ENCODE data around the gene DUSP15.

DUSP15 gene

DNA sequence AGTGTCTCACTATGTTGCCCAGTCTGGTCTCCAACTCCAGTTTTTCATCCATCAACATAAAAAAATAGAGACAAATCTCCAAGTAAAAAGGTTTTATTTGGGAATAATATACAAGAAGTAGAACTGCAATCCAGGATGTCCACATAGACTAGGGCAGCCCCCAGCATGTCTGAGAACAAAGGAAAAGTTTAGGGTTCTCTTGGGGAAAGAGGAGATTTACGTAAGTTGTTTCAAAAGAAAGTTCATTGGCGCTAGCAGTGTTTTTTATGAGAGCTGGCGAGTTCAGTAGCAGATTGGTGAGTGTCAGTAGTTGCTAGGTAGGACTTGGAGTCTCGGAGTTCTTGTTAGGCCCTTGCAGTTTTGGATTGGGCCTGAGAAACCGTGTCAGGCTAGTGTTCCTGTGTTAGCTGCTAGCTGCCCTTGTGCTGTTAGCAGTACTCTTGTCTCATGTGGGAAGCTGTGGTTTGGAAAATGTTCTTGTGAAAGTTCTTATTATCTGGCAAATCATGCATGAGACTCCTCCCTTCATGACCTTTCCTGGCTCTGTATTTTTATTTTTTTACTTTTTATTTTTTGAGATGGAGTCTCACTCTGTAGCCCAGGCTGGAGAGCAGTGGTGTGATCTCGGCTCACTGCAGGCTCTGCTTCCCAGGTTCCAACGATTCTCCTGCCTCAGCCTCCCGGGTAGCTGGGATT, 24.8 kb upstream of the DUSP15 start:
- POLR2A ChIA-PET, result no interaction called here

GRCh38 chr20:31890646-31891045, 20.3 kb upstream of the DUSP15 start:
- ChIA-PET CTCF (interaction anchor here (1.1 to 1.3 kb wide), 2 partner anchors 22 to 45 kb away, joined by 3 to 4 read pairs; no protein-coding TSS in a partner anchor), POLR2A (no interaction called here)
- WGBS (ENCODE audit: insufficient coverage), result 98% methylated on average over 5 of the region's 8 CpGs
- no peak overlapping the region for H3K4me3 ChIP-seq (ENCODE audit: control insufficient read depth in 1 of 7, extremely low read depth in 1 of 7, insufficient read depth in 4 of 7, low read depth in 2 of 7, low read length in 6 of 7)
- no peaks in the 10 kb centered on the region for H3K9me3 ChIP-seq (ENCODE audit: control extremely low read depth in 1 of 5, control insufficient read depth in 4 of 5, insufficient read depth in 2 of 5, low read depth in 1 of 5, low read length in 4 of 5)
- no peak overlapping the region for H3K27ac ChIP-seq (ENCODE audit: insufficient read depth in 1 of 2, low read depth in 1 of 2, low read length in 2 of 2, poor library complexity in 1 of 2, severe bottlenecking in 2 of 2)
- H3K27me3 ChIP-seq (replicated peaks in 2 of 5; ENCODE audit: control insufficient read depth in 4 of 5, insufficient read depth in 5 of 5, low read length in 4 of 5), result no peaks in the 10 kb centered on the region
- peaks cover 0 to 10% (median 6%) of the 10 kb centered on the region in 4 experiments for H3K4me1 ChIP-seq (ENCODE audit: control extremely low read depth in 1 of 4, control insufficient read depth in 4 of 4, insufficient read depth in 4 of 4, low read length in 3 of 4)
- no peak for DNase-seq
- H3K36me3 ChIP-seq (ENCODE audit: control insufficient read depth in 4 of 4, insufficient read depth in 4 of 4, low read length in 3 of 4), result no peaks in the 10 kb centered on the region

More for the DNA sequence above, 24.8 kb upstream of the DUSP15 start:
- 31% methylated on average over 8 of the region's 8 CpGs for WGBS (ENCODE audit: insufficient coverage)
- Histone ChIP-seq H3K4me1 (ENCODE audit: control extremely low read depth in 1 of 4, control insufficient read depth in 4 of 4, insufficient read depth in 4 of 4, low read length in 3 of 4) (peaks cover 0 to 10% (median 6%) of the 10 kb centered on the region in 4 experiments), H3K4me3 (ENCODE audit: control insufficient read depth in 1 of 7, extremely low read depth in 1 of 7, insufficient read depth in 4 of 7, low read depth in 2 of 7, low read length in 6 of 7) (peak overlapping the region in 2 of 7 experiments; percentile 11 to 52), H3K27ac (ENCODE audit: insufficient read depth in 1 of 2, low read depth in 1 of 2, low read length in 2 of 2, poor library complexity in 1 of 2, severe bottlenecking in 2 of 2) (peak overlapping the region; percentile 40 to 69), H3K36me3 (ENCODE audit: control insufficient read depth in 4 of 4, insufficient read depth in 4 of 4, low read length in 3 of 4) (no peaks in the 10 kb centered on the region), H3K9me3 (ENCODE audit: control extremely low read depth in 1 of 5, control insufficient read depth in 4 of 5, insufficient read depth in 2 of 5, low read depth in 1 of 5, low read length in 4 of 5) (no peaks in the 10 kb centered on the region), H3K27me3 (replicated peaks in 2 of 5; ENCODE audit: control insufficient read depth in 4 of 5, insufficient read depth in 5 of 5, low read length in 4 of 5) (no peaks in the 10 kb centered on the region)
- peak; percentile 89 to 94 (median 92) for DNase-seq
- CTCF ChIA-PET, result interaction anchor here (0.7 to 1.5 kb wide), 8 partner anchors 11 to 57 kb away, joined by 3 to 5 read pairs (median 3); no protein-coding TSS in a partner anchor

DNA sequence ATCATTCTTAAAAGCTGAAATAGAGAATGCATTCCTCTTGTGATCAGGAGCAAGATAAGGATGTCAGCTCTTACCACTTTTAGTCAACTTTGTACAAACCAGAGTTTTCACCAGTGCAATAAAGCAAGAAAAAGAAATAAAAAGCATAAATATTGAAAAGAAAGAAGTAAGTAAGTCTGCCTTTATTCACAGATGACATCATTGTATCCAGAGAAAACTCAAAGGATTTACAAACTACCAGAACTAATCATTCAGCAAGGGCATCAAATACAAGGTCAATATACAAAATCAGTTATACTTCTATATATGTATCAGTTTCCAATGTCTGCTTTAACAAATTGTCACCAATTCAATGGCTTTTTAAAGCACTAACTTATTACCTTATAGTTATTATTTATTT, 13.5 kb upstream of the DUSP15 start:
- Histone ChIP-seq H3K36me3 (ENCODE audit: control insufficient read depth in 4 of 4, insufficient read depth in 4 of 4, low read length in 3 of 4) (no peaks in the 10 kb centered on the region), H3K4me1 (ENCODE audit: control extremely low read depth in 1 of 4, control insufficient read depth in 4 of 4, insufficient read depth in 4 of 4, low read length in 3 of 4) (peaks cover 0 to 10% (median 5%) of the 10 kb centered on the region in 4 experiments), H3K9me3 (ENCODE audit: control extremely low read depth in 1 of 5, control insufficient read depth in 4 of 5, insufficient read depth in 2 of 5, low read depth in 1 of 5, low read length in 4 of 5) (no peaks in the 10 kb centered on the region), H3K27ac (ENCODE audit: insufficient read depth in 1 of 2, low read depth in 1 of 2, low read length in 2 of 2, poor library complexity in 1 of 2, severe bottlenecking in 2 of 2) (no peak overlapping the region), H3K27me3 (replicated peaks in 2 of 5; ENCODE audit: control insufficient read depth in 4 of 5, insufficient read depth in 5 of 5, low read length in 4 of 5) (peaks cover 0 to 2% (median 0%) of the 10 kb centered on the region in 5 experiments), H3K4me3 (ENCODE audit: control insufficient read depth in 1 of 7, extremely low read depth in 1 of 7, insufficient read depth in 4 of 7, low read depth in 2 of 7, low read length in 6 of 7) (no peak overlapping the region)
- ChIA-PET POLR2A (no interaction called here), CTCF (no interaction called here)
- no peak for DNase-seq

DNA sequence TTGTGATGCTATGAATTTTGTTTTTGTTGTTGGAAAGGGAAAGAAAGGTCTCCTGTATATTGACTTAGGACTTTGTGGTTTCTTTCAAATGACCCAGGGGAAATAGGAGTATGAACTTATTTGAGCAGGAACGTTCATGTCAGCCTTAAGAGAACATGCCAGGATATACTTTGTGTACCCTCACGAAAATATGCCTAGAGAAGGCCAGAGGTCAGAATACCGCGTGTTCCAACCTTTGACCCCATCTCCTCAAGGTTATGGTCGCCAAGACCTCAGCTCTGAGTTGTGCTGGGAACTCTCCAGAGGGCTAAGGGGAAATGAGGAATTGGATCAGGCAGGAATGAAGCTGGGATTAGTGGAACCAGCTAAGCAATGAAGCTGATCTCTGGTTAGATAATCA, 11.6 kb upstream of the DUSP15 start:
- WGBS (ENCODE audit: insufficient coverage), result 87% methylated on average over 5 of the region's 5 CpGs
- H3K9me3 ChIP-seq (ENCODE audit: control extremely low read depth in 1 of 5, control insufficient read depth in 4 of 5, insufficient read depth in 2 of 5, low read depth in 1 of 5, low read length in 4 of 5), result no peaks in the 10 kb centered on the region
- CTCF ChIA-PET, result interaction anchor here (1.0 to 1.1 kb wide), 2 partner anchors 26 to 63 kb away, joined by 3 read pairs; no protein-coding TSS in a partner anchor
- H3K27ac ChIP-seq (ENCODE audit: insufficient read depth in 1 of 2, low read depth in 1 of 2, low read length in 2 of 2, poor library complexity in 1 of 2, severe bottlenecking in 2 of 2), result no peak overlapping the region
- POLR2A ChIA-PET, result no interaction called here
- H3K4me1 ChIP-seq (ENCODE audit: control extremely low read depth in 1 of 4, control insufficient read depth in 4 of 4, insufficient read depth in 4 of 4, low read length in 3 of 4), result peaks cover 0 to 10% (median 5%) of the 10 kb centered on the region in 4 experiments
- DNase-seq, result no peak
- H3K27me3 ChIP-seq (replicated peaks in 2 of 5; ENCODE audit: control insufficient read depth in 4 of 5, insufficient read depth in 5 of 5, low read length in 4 of 5), result peaks cover 0 to 2% (median 0%) of the 10 kb centered on the region in 5 experiments
- no peaks in the 10 kb centered on the region for H3K36me3 ChIP-seq (ENCODE audit: control insufficient read depth in 4 of 4, insufficient read depth in 4 of 4, low read length in 3 of 4)
- no peak overlapping the region for H3K4me3 ChIP-seq (ENCODE audit: control insufficient read depth in 1 of 7, extremely low read depth in 1 of 7, insufficient read depth in 4 of 7, low read depth in 2 of 7, low read length in 6 of 7)

- POLR2A ChIA-PET, result interaction anchor here (0.5 to 0.9 kb wide), 2 partner anchors 20 to 73 kb away, joined by 3 to 5 read pairs; partner anchors contain the start of gene PDRG1
- CTCF ChIA-PET, result interaction anchor here (0.8 to 4.4 kb wide), 10 partner anchors 11 to 72 kb away, joined by 3 to 14 read pairs (median 4); partner anchors contain the start of gene PDRG1
- no peaks in the 10 kb centered on the region for H3K36me3 ChIP-seq (ENCODE audit: control insufficient read depth in 4 of 4, insufficient read depth in 4 of 4, low read length in 3 of 4)
- DNase-seq, result peak; percentile 94 to 97 (median 96)
- H3K27ac ChIP-seq (ENCODE audit: insufficient read depth in 1 of 2, low read depth in 1 of 2, low read length in 2 of 2, poor library complexity in 1 of 2, severe bottlenecking in 2 of 2), result peak overlapping the region; percentile 64 to 82
- 5% methylated on average over 22 of the region's 45 CpGs for WGBS (ENCODE audit: insufficient coverage)
- H3K27me3 ChIP-seq (replicated peaks in 2 of 5; ENCODE audit: control insufficient read depth in 4 of 5, insufficient read depth in 5 of 5, low read length in 4 of 5), result no peaks in the 10 kb centered on the region
- H3K9me3 ChIP-seq (ENCODE audit: control extremely low read depth in 1 of 5, control insufficient read depth in 4 of 5, insufficient read depth in 2 of 5, low read depth in 1 of 5, low read length in 4 of 5), result no peaks in the 10 kb centered on the region
- peak overlapping the region; percentile 50 to 89 (median 70) for H3K4me3 ChIP-seq (ENCODE audit: control insufficient read depth in 1 of 7, extremely low read depth in 1 of 7, insufficient read depth in 4 of 7, low read depth in 2 of 7, low read length in 6 of 7)
- peaks cover 0 to 18% (median 10%) of the 10 kb centered on the region in 4 experiments for H3K4me1 ChIP-seq (ENCODE audit: control extremely low read depth in 1 of 4, control insufficient read depth in 4 of 4, insufficient read depth in 4 of 4, low read length in 3 of 4)
Observed at GRCh38 chr20:31879143-31879987, 9.0 kb upstream of the DUSP15 start.

- ChIA-PET CTCF (interaction anchor here (4.4 kb wide), 1 partner anchor 74 kb away, joined by 14 read pairs; the partner anchor contains the start of gene PDRG1), POLR2A (no interaction called here)
- H3K27me3 ChIP-seq (replicated peaks in 2 of 5; ENCODE audit: control insufficient read depth in 4 of 5, insufficient read depth in 5 of 5, low read length in 4 of 5), result no peaks in the 10 kb centered on the region
- no peak overlapping the region for H3K27ac ChIP-seq (ENCODE audit: insufficient read depth in 1 of 2, low read depth in 1 of 2, low read length in 2 of 2, poor library complexity in 1 of 2, severe bottlenecking in 2 of 2)
- H3K36me3 ChIP-seq (ENCODE audit: control insufficient read depth in 4 of 4, insufficient read depth in 4 of 4, low read length in 3 of 4), result no peaks in the 10 kb centered on the region
- no peak overlapping the region for H3K4me3 ChIP-seq (ENCODE audit: control insufficient read depth in 1 of 7, extremely low read depth in 1 of 7, insufficient read depth in 4 of 7, low read depth in 2 of 7, low read length in 6 of 7)
- DNase-seq, result no peak
- no peaks in the 10 kb centered on the region for H3K9me3 ChIP-seq (ENCODE audit: control extremely low read depth in 1 of 5, control insufficient read depth in 4 of 5, insufficient read depth in 2 of 5, low read depth in 1 of 5, low read length in 4 of 5)
- H3K4me1 ChIP-seq (ENCODE audit: control extremely low read depth in 1 of 4, control insufficient read depth in 4 of 4, insufficient read depth in 4 of 4, low read length in 3 of 4), result peaks cover 0 to 18% (median 10%) of the 10 kb centered on the region in 4 experiments
Observed at GRCh38 chr20:31877684-31878083, 7.4 kb upstream of the DUSP15 start.
